GM23248 (cell line): Measurements from ENCODE around the gene SYNE3.

ENCODE experiments used
- EZH2 ChIP-seq: fragments of 200-600 bp; sonication (generic); IDR thresholded peaks from 2 replicates; pipeline ENCODE4 v1.6.1; 2018; ENCODE audit warnings: antibody characterized with exemption, mild to moderate bottlenecking; ENCODE audit not compliant: insufficient read depth, poor library complexity, severe bottlenecking
- EZH2phosphoT487 ChIP-seq: fragments of 200-600 bp; sonication (generic); IDR thresholded peaks from 2 replicates; pipeline ENCODE4 v1.6.1; 2018; ENCODE audit warnings: antibody characterized with exemption, moderate library complexity, mild to moderate bottlenecking, low read depth; ENCODE audit not compliant: insufficient read depth

- TF ChIP-seq EZH2 (no peak), EZH2phosphoT487 (no peak)
These were observed 36.7 kb upstream of the SYNE3 start for GRCh38 chr14:95553141-95553540.
